GM10266 (cell line): ENCODE data around the gene LY9.

ENCODE experiments used
- DNase-seq: peaks from one replicate; pipeline ENCODE4 v3.0.0; 2012; ENCODE audit errors: extremely low spot score
- CTCF ChIP-seq: IDR thresholded peaks from 2 replicates; pipeline ENCODE4 v1.5.1; 2012; ENCODE audit warnings: mild to moderate bottlenecking, low read depth; ENCODE audit not compliant: control insufficient read depth, insufficient read depth; ENCODE audit errors: missing control alignments

Gene LY9

GRCh38 chr1:160797271-160797709 lies 1.3 kb downstream of the LY9 start:
- DNase-seq: no peak
- no peak for TF ChIP-seq CTCF

GRCh38 chr1:160797861-160798273 lies 1.9 kb downstream of the LY9 start:
- no peak for DNase-seq
- TF ChIP-seq CTCF: no peak

GRCh38 chr1:160798439-160798838 lies 2.5 kb downstream of the LY9 start:
- DNase-seq: no peak
- TF ChIP-seq CTCF: no peak

- no peak for TF ChIP-seq CTCF
- DNase-seq: no peak
Measured at GRCh38 chr1:160799641-160800040, 3.7 kb downstream of the LY9 start.

- TF ChIP-seq CTCF: no peak
Measured at GRCh38 chr1:160800142-160800541, 4.2 kb downstream of the LY9 start.

GRCh38 chr1:160800645-160801408 lies 4.9 kb downstream of the LY9 start:
- no peak for DNase-seq
- TF ChIP-seq CTCF: no peak

More at GRCh38 chr1:160800142-160800541, 4.2 kb downstream of the LY9 start:
- no peak for DNase-seq

GRCh38 chr1:160801836-160802580 lies 6.0 kb downstream of the LY9 start:
- TF ChIP-seq CTCF: no peak
- no peak for DNase-seq
